Upper lobe of left lung (tissue), 4 donors: Measurements from ENCODE around the gene PAX9.

Source experiments
- CTCF ChIP-seq, 6 experiments: fragments of 450-650 bp in 4 of 6; fragments of 200-600 bp in 2 of 6; sonication (generic) in 2 of 6; IDR thresholded peaks; one replicate each; pipeline ENCODE4 v1.5.1; 2016 to 2019; ENCODE audit warnings: antibody characterized with exemption in 6 of 6
- EP300 ChIP-seq, 4 donors: sonication (generic); formaldehyde crosslinking; IDR thresholded peaks; one replicate each; pipeline ENCODE4 v1.5.1; 2017; ENCODE audit warnings: antibody characterized with exemption in 4 of 4, control low read depth in 2 of 4
- POLR2A ChIP-seq, 4 donors: fragments of 450-650 bp; IDR thresholded peaks; one replicate each; pipeline ENCODE4 v1.5.1; 2016 to 2017; ENCODE audit warnings: antibody characterized with exemption in 4 of 4, mild to moderate bottlenecking in 2 of 4

DNA sequence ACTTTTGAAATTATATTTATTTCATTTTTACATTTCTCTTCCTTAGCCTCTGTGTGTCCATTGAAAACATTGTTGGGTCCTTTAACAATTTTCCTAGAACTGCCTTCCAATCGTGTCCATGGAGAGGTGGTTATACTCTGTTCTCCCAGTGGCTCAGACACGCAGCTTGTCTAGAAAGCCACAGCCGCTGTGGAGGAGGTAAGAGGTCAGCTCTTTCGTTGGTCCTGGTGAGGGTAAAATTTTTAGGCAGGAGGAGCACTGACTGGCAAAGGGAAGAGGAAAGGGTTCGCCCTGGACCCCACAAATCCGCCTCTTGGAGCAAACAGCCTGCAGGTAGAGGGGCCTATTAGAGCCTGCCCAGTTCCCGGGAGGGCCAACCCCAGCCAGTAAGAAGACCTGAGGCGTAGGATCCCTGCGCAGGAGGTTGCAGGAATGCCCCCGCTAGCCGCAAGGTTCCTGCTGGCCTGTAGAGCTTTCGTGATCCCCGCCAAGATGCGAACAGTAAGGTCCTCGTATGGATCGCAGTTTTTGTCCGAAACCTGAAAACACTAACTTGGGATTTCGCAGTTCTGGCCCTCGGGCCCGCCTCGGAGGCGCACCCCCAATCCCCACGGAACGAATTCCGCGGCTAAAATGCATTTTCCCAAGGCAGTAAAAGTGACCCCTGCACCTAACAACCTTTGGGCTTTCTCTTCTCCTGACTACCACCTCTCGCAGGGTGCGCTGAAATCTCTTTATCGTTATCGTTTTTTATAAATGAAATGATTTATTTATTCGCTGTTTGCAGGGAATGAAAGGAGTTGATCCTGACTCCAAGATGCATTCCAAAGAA, 7.5 kb upstream of the PAX9 start:
- TF ChIP-seq CTCF (IDR thresholded peaks at IDR 0.05): no peak
- TF ChIP-seq EP300 (IDR thresholded peaks at IDR 0.05): no peak
- TF ChIP-seq POLR2A (IDR thresholded peaks at IDR 0.05): no peak
